ENCODE data around the gene STIL.
"Not testable (repeated sequence)": the region's sequence is repeated elsewhere in the genome, so short reads cannot be mapped to it uniquely, and the experiment has no call there.

Gene STIL

DNA sequence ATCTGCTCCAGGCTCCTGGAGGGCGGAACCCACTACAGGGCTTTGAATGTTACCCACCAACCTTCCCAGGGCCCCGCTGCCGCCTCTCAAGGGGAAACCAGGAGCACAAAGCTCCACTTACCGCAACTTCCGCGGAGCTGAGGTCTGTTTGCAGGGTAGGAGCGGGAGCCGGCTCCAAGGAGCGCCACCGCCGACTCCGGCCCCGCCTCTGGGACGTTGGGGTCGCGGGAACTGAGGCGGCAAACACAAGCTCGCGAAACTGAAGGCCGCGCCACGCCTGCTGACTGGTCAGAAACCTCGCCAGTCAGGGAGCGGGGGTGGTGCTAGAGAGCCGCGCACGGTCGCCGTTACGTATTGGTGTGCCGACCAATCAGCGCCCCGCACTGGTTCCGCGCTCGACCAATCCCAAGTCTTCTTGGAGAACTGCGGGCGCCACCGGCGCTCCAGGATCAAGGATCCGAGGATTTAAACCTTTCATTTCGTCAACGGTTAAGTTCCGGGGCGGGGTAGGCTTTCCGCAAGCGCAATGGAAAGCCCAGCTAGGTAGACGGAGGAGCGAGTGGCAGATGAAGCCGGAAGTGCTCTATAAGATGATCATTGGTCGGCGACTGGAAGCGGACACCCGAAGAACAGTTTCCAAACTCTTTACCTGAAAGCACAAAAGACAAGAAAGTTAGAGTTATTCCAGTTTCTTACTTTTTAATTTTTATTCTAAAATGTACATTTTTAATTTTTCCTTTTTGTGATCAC lies at the start of gene STIL:
STIL (minus strand) TSS at position 233 of the 750 bp plus-strand sequence. CDS start 3,828 bp downstream, outside the sequence.
- peak; percentile 100 for DNase-seq (ENCODE audit: low read depth)
- TF ChIP-seq, protein P1, sequence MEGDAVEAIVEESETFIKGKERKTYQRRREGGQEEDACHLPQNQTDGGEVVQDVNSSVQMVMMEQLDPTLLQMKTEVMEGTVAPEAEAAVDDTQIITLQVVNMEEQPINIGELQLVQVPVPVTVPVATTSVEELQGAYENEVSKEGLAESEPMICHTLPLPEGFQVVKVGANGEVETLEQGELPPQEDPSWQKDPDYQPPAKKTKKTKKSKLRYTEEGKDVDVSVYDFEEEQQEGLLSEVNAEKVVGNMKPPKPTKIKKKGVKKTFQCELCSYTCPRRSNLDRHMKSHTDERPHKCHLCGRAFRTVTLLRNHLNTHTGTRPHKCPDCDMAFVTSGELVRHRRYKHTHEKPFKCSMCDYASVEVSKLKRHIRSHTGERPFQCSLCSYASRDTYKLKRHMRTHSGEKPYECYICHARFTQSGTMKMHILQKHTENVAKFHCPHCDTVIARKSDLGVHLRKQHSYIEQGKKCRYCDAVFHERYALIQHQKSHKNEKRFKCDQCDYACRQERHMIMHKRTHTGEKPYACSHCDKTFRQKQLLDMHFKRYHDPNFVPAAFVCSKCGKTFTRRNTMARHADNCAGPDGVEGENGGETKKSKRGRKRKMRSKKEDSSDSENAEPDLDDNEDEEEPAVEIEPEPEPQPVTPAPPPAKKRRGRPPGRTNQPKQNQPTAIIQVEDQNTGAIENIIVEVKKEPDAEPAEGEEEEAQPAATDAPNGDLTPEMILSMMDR (IDR thresholded peaks at IDR 0.05; ENCODE audit: insufficient read depth, low read depth, low read length, missing control alignments): no peak
- peak within 1 kb of the TSS; percentile 97 for H3K4me3 ChIP-seq (ENCODE audit: low read length)

DNA sequence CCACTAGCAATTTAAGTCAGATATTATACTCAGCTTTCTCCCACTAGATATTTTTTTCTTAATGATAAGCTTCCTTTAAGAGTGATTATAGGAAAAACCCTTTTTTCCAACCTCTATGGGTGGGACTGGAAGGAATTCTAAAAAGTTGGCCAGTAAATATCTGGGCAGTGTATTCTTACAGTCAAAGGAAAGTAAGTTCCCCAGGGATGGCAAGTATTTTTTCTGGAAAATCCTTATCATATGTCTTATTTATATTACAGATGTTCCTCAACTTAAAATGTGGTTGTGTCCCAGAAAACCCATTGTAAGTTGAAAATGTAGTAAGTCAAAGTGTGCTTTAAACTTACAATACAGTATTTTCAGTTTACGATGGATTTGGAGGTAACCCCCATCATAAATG lies 48.9 kb upstream of the STIL start:
- TF ChIP-seq, protein P1 (IDR thresholded peaks at IDR 0.05; ENCODE audit: insufficient read depth, low read depth, low read length, missing control alignments): no peak
- H3K4me3 ChIP-seq (ENCODE audit: low read length): no peak overlapping the region
- no peak for DNase-seq (ENCODE audit: low read depth)

DNA sequence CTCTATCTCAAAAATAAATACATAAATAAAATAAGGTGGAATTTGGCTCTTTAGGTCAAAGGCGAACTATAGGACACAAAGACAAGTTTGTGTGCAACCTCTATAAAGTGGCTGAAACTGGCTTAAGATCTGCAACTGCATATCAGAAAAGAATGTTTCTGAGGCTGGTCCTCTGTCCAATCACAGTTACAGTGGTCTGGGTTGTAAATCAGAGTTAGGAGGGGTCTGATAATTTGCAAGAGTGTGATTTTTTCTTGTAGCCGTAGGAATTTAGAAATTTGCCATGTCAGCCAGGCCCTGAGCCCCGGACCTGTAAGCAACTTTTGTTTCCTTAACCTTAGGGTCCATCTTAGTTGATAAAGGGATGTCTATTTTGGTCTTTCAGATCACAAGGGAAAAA lies 47.4 kb upstream of the STIL start:
- no peak for DNase-seq (ENCODE audit: low read depth)
- TF ChIP-seq, protein P1 (IDR thresholded peaks at IDR 0.05; ENCODE audit: insufficient read depth, low read depth, low read length, missing control alignments): no peak
- H3K4me3 ChIP-seq (ENCODE audit: low read length): no peak overlapping the region

- peak; percentile 43 for DNase-seq (ENCODE audit: low read depth)
- TF ChIP-seq, protein P1 (IDR thresholded peaks at IDR 0.05; ENCODE audit: insufficient read depth, low read depth, low read length, missing control alignments): no peak
- H3K4me3 ChIP-seq (ENCODE audit: low read length): no peak overlapping the region
Observed at GRCh38 chr1:47351305-47351704, 37.4 kb upstream of the STIL start.

- H3K4me3 ChIP-seq (ENCODE audit: low read length): no peak overlapping the region
- TF ChIP-seq, protein P1 (IDR thresholded peaks at IDR 0.05; ENCODE audit: insufficient read depth, low read depth, low read length, missing control alignments): no peak
- no peak for DNase-seq (ENCODE audit: low read depth)
Observed at GRCh38 chr1:47348246-47348645, 34.3 kb upstream of the STIL start.

DNA sequence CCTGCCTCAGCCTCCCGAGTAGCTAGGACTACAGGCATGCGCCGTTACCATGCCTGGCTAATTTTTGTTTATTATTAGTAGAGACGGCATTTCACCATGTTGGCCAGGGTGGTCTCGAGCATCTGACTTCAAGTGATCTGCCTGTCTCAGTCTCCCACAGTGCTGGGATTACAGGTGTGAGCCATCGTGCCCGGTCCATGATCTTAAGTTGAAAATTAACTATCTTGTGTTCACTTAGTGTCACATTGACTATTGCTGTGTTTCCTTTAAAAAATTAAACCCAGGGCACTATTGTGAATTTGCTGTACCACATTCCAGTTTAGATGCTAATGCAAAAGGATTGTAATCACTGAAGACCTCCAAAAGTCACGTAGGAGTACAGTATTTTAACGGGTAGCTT lies 33.8 kb upstream of the STIL start:
- H3K4me3 ChIP-seq (ENCODE audit: low read length): no peak overlapping the region
- no peak for DNase-seq (ENCODE audit: low read depth)
- TF ChIP-seq, protein P1 (IDR thresholded peaks at IDR 0.05; ENCODE audit: insufficient read depth, low read depth, low read length, missing control alignments): no peak

GRCh38 chr1:47346979-47347378 lies 33.0 kb upstream of the STIL start:
- not testable (repeated sequence) for DNase-seq (ENCODE audit: low read depth); H3K4me3 ChIP-seq (ENCODE audit: low read length)

Measured in epithelial cell of esophagus (primary cell).